WTC11 (cell line): ENCODE results near the gene OXNAD1. TPM values are rescaled to one million over a fixed set of nuclear protein-coding genes. Genes with fewer than 3 reads are reported as not detected.

ENCODE experiments used
- ATAC-seq: fragments of 200-7000 bp; cut with Tn5 transposase; 2 replicates; pipeline ENCODE4 v1.10.0; 2021; ENCODE audit warnings: mild to moderate bottlenecking, moderate library complexity
- Bru-seq: library from RNA; stranded (reverse); fragments of 400-500 nt; gene quantifications from one replicate; lab custom pipeline; 2021; lab: Mats Ljungman, UMichigan
- CTCF ChIA-PET: fragments of 300-600 bp; sonication (Branson Sonifier 250); formaldehyde crosslinking; loops from one replicate; lab custom pipeline; 2021; ENCODE audit warnings: antibody characterized with exemption; lab: Charles Lee
- POLR2A ChIA-PET: fragments of 350-600 bp; sonication (Branson Sonifier 250); formaldehyde crosslinking; loops from one replicate; lab custom pipeline; 2021; ENCODE audit warnings: antibody characterized with exemption; lab: Charles Lee
- DNase-seq: peaks from one replicate; pipeline ENCODE4 v3.0.0; 2021; ENCODE audit warnings: low spot score
- H3K27ac Mint-ChIP-seq: 2 replicates; pipeline ENCODE4 v1.8.0; 2021; ENCODE audit warnings: mixed read lengths
- H3K27me3 Mint-ChIP-seq: 2 replicates; pipeline ENCODE4 v1.8.0; 2021; ENCODE audit warnings: low read depth, mild to moderate bottlenecking, moderate library complexity, mixed read lengths
- H3K36me3 Mint-ChIP-seq: 2 replicates; pipeline ENCODE4 v1.8.0; 2021; ENCODE audit warnings: mixed read lengths
- H3K4me1 Mint-ChIP-seq: 2 replicates; pipeline ENCODE4 v1.8.0; 2022; ENCODE audit warnings: mixed read lengths
- H3K4me3 Mint-ChIP-seq: 2 replicates; pipeline ENCODE4 v1.8.0; 2021; ENCODE audit warnings: mild to moderate bottlenecking, moderate library complexity, mixed read lengths
- H3K9me3 Mint-ChIP-seq: 2 replicates; pipeline ENCODE4 v1.8.0; 2021; ENCODE audit warnings: mixed read lengths
- ARID4B ChIP-seq: sonication (generic); formaldehyde crosslinking; IDR thresholded peaks from 2 replicates; pipeline ENCODE4 v1.8.0; 2023; ENCODE audit warnings: missing genetic modification reagents, mild to moderate bottlenecking, borderline replicate concordance
- ATF1 ChIP-seq: sonication (generic); formaldehyde crosslinking; IDR thresholded peaks from 2 replicates; pipeline ENCODE4 v1.8.1; 2023; ENCODE audit warnings: mild to moderate bottlenecking, moderate library complexity, missing genetic modification reagents
- ATF3 ChIP-seq: sonication (generic); formaldehyde crosslinking; conservative IDR thresholded peaks from 2 replicates; pipeline ENCODE4 v1.8.1; 2022; ENCODE audit warnings: mild to moderate bottlenecking, missing genetic modification reagents
- CREB1 ChIP-seq: sonication (generic); formaldehyde crosslinking; IDR thresholded peaks from 2 replicates; pipeline ENCODE4 v1.8.0; 2023; ENCODE audit warnings: mild to moderate bottlenecking, missing genetic modification reagents
- CREM ChIP-seq: sonication (generic); formaldehyde crosslinking; IDR thresholded peaks from 2 replicates; pipeline ENCODE4 v1.8.1; 2022; ENCODE audit warnings: mild to moderate bottlenecking, missing genetic modification reagents, moderate library complexity
- ERG ChIP-seq: fragments of 250-450 bp; sonication (Bioruptor Pico); IDR thresholded peaks from 2 replicates; pipeline ENCODE4 v1.8.0; 2021; ENCODE audit warnings: mild to moderate bottlenecking
- ESRRA ChIP-seq: sonication (generic); formaldehyde crosslinking; IDR thresholded peaks from 2 replicates; pipeline ENCODE4 v1.8.1; 2022; ENCODE audit warnings: mild to moderate bottlenecking, missing genetic modification reagents, borderline replicate concordance
- ETV6 ChIP-seq: sonication (generic); formaldehyde crosslinking; IDR thresholded peaks from 2 replicates; pipeline ENCODE4 v1.8.1; 2022; ENCODE audit warnings: mild to moderate bottlenecking, missing genetic modification reagents
- FOXJ3 ChIP-seq: sonication (generic); formaldehyde crosslinking; IDR thresholded peaks from 2 replicates; pipeline ENCODE4 v1.9.0; 2021; ENCODE audit warnings: missing genetic modification reagents, mild to moderate bottlenecking, borderline replicate concordance
- FOXK1 ChIP-seq: sonication (generic); formaldehyde crosslinking; IDR thresholded peaks from 2 replicates; pipeline ENCODE4 v1.8.0; 2022; ENCODE audit warnings: mild to moderate bottlenecking, moderate library complexity, missing genetic modification reagents
- FOXP1 ChIP-seq: sonication (generic); formaldehyde crosslinking; IDR thresholded peaks from 2 replicates; pipeline ENCODE4 v1.8.0; 2022; ENCODE audit warnings: missing genetic modification reagents, mild to moderate bottlenecking, moderate library complexity, borderline replicate concordance
- GABPB1 ChIP-seq: sonication (generic); formaldehyde crosslinking; IDR thresholded peaks from 2 replicates; pipeline ENCODE4 v1.8.1; 2023; ENCODE audit warnings: mild to moderate bottlenecking, missing genetic modification reagents
- HMGA2 ChIP-seq: fragments of 250-450 bp; sonication (Bioruptor Pico); IDR thresholded peaks from 2 replicates; pipeline ENCODE4 v1.4.0; 2021; ENCODE audit warnings: mild to moderate bottlenecking, moderate library complexity
- MLX ChIP-seq: sonication (generic); formaldehyde crosslinking; IDR thresholded peaks from 2 replicates; pipeline ENCODE4 v1.8.1; 2023; ENCODE audit warnings: mild to moderate bottlenecking, missing genetic modification reagents, moderate library complexity
- MYBL2 ChIP-seq: sonication (generic); formaldehyde crosslinking; IDR thresholded peaks from 2 replicates; pipeline ENCODE4 v1.8.1; 2023; ENCODE audit warnings: mild to moderate bottlenecking, moderate library complexity, missing genetic modification reagents
- NFYB ChIP-seq: sonication (generic); formaldehyde crosslinking; conservative IDR thresholded peaks from 2 replicates; pipeline ENCODE4 v1.8.0; 2022; ENCODE audit warnings: low read depth, missing genetic modification reagents
- SP1 ChIP-seq: sonication (generic); formaldehyde crosslinking; conservative IDR thresholded peaks from 2 replicates; pipeline ENCODE4 v1.8.1; 2022; ENCODE audit warnings: missing genetic modification reagents
- USF1 ChIP-seq: sonication (generic); formaldehyde crosslinking; IDR thresholded peaks from 2 replicates; pipeline ENCODE4 v1.8.0; 2022; ENCODE audit warnings: mild to moderate bottlenecking, missing genetic modification reagents
- ZNF232 ChIP-seq: sonication (generic); formaldehyde crosslinking; IDR thresholded peaks from 2 replicates; pipeline ENCODE4 v1.8.0; 2022; ENCODE audit warnings: mild to moderate bottlenecking, missing genetic modification reagents
- ZNF317 ChIP-seq: sonication (generic); formaldehyde crosslinking; IDR thresholded peaks from 2 replicates; pipeline ENCODE4 v1.8.1; 2023; ENCODE audit warnings: low read depth, mild to moderate bottlenecking, moderate library complexity, missing genetic modification reagents, borderline replicate concordance
- ZNF396 ChIP-seq: fragments of 250-450 bp; sonication (Bioruptor Pico); IDR thresholded peaks from 2 replicates; pipeline ENCODE4 v1.8.0; 2021; ENCODE audit warnings: mild to moderate bottlenecking, moderate library complexity, borderline replicate concordance
- ZNF416 ChIP-seq: fragments of 250-450 bp; sonication (Bioruptor Pico); IDR thresholded peaks from 2 replicates; pipeline ENCODE4 v1.9.0; 2021; ENCODE audit warnings: mild to moderate bottlenecking, inconsistent platforms
- ZNF425 ChIP-seq: fragments of 250-450 bp; sonication (Bioruptor Pico); conservative IDR thresholded peaks from 2 replicates; pipeline ENCODE4 v1.9.0; 2021; ENCODE audit warnings: mild to moderate bottlenecking
- long read RNA-seq, 3 experiments: library from RNA in 1 of 3; library from capped mRNA in 1 of 3; library from polyadenylated mRNA in 1 of 3; unstranded in 2 of 3; stranded (forward) in 1 of 3; transcript quantifications; one replicate each; pipeline ENCODE4 v2.0.0, GENCODE V29; 2021
- total RNA-seq: library from RNA; stranded (reverse); gene quantifications from 3 replicates; pipeline ENCODE4 v1.2.3, GENCODE V29; 2021
- TF ChIP-seq, protein P1 (sequence below): sonication (generic); formaldehyde crosslinking; IDR thresholded peaks from 2 replicates; pipeline ENCODE4 v1.8.0; 2022; ENCODE audit warnings: mild to moderate bottlenecking, missing genetic modification reagents

Gene OXNAD1
- 20.1 to 21.7 TPM (median 21.4 TPM) in 3 replicates for total RNA-seq
- percentile 88 among the genes with signal in this experiment for Bru-seq, nascent RNA
- long read RNA-seq, experiment 1, transcript OXNAD1-209 (9 exons, 3,983 nt): minor isoform, 7 of 71 reads
- long read RNA-seq, experiment 1, transcript OXNAD1-201 (9 exons, 3,929 nt): major isoform, 35 of 71 reads
- long read RNA-seq, experiment 1, partial matches to known transcripts: 4 of 71 reads
- long read RNA-seq, experiment 1, other reads (novel, unspliced or antisense): 21 of 71 reads
- long read RNA-seq, experiment 2, transcript OXNAD1-201 (9 exons, 3,929 nt): major isoform, 9 of 20 reads
- long read RNA-seq, experiment 2, partial matches to known transcripts: 1 of 20 reads
- long read RNA-seq, experiment 2, other reads (novel, unspliced or antisense): 8 of 20 reads
- long read RNA-seq, experiment 3, transcript OXNAD1-201 (9 exons, 3,929 nt): major isoform, 50 of 80 reads
- long read RNA-seq, experiment 3, transcript OXNAD1-209 (9 exons, 3,983 nt): minor isoform, 10 of 80 reads
- long read RNA-seq, experiment 3, partial matches to known transcripts: 2 of 80 reads
- long read RNA-seq, experiment 3, other reads (novel, unspliced or antisense): 16 of 80 reads

GRCh38 chr3:16264708-16265454, at the start of gene OXNAD1, which contains the start of gene DPH3:
Gene OXNAD1, plus strand, starts transcription at chr3:16265212. Its CDS starts 5,741 bp downstream, at chr3:16270953.
Gene DPH3, minus strand, starts transcription at chr3:16264943. Its CDS starts 67 bp downstream, at chr3:16264876.
- H3K27me3 Mint-ChIP-seq: no peaks in the 10 kb centered on the region; the same call in 1 of the 2 replicates
- DNase-seq (peak; percentile 99), ATAC-seq (peak; percentile 98)
- peak within 1 kb of the TSS; percentile 99 for H3K4me3 Mint-ChIP-seq
- ChIA-PET POLR2A (interaction anchor here (0.6 to 1.2 kb wide), 5 partner anchors 14 to 934 kb away, joined by 3 to 4 read pairs (median 3); no protein-coding TSS in a partner anchor), CTCF (interaction anchor here (0.8 to 2.6 kb wide), 7 partner anchors 18 to 738 kb away, joined by 3 to 9 read pairs (median 4); no protein-coding TSS in a partner anchor)
- no peaks in the 10 kb centered on the region for H3K9me3 Mint-ChIP-seq
- H3K36me3 Mint-ChIP-seq: peaks cover 8% of the 10 kb centered on the region
- H3K27ac Mint-ChIP-seq: peak within 1 kb of the TSS; percentile 98
- H3K4me1 Mint-ChIP-seq: peaks cover 19% of the 10 kb centered on the region
- no peak for TF ChIP-seq HMGA2 (CRISPR knock-in tag)
- TF ChIP-seq ZNF396: no peak
- TF ChIP-seq CREB1 (CRISPR knock-in tag): peak; percentile 95
- TF ChIP-seq FOXK1: peak; percentile 88
- no peak for TF ChIP-seq ATF3 (CRISPR knock-in tag)
- 0 out of 2 replicates have a peak, but pooled peaks have one; percentile 20 for TF ChIP-seq FOXP1 (CRISPR knock-in tag)
- TF ChIP-seq CREM: peak; percentile 100
- no peak for TF ChIP-seq ZNF425 (CRISPR knock-in tag)
- TF ChIP-seq, protein P1, sequence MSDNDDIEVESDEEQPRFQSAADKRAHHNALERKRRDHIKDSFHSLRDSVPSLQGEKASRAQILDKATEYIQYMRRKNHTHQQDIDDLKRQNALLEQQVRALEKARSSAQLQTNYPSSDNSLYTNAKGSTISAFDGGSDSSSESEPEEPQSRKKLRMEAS (CRISPR knock-in tag): peak; percentile 75
- no peak for TF ChIP-seq FOXJ3
- TF ChIP-seq NFYB: peak; percentile 72
- no peak for TF ChIP-seq ZNF416 (CRISPR knock-in tag)
- peak; percentile 90; the same call in 1 of the 2 replicates for TF ChIP-seq ATF1
- TF ChIP-seq ZNF317 (CRISPR knock-in tag): no peak
- peak; percentile 85; the same call in 1 of the 2 replicates for TF ChIP-seq GABPB1 (CRISPR knock-in tag)
- 0 out of 2 replicates have a peak, but pooled peaks have one; percentile 23 for TF ChIP-seq USF1
- TF ChIP-seq ETV6 (CRISPR knock-in tag): peak; percentile 21; the same call in 1 of the 2 replicates
- TF ChIP-seq MLX (CRISPR knock-in tag): no peak
- peak; percentile 65; the same call in 1 of the 2 replicates for TF ChIP-seq MYBL2 (CRISPR knock-in tag)
- peak; percentile 71; the same call in 1 of the 2 replicates for TF ChIP-seq ARID4B (CRISPR knock-in tag)
- TF ChIP-seq ZNF232 (CRISPR knock-in tag): peak; percentile 78; the same call in 1 of the 2 replicates
- TF ChIP-seq ERG (CRISPR knock-in tag): no peak
- TF ChIP-seq ESRRA (CRISPR knock-in tag): peak; percentile 81; the same call in 1 of the 2 replicates
- TF ChIP-seq SP1 (CRISPR knock-in tag): peak; percentile 94
